ENCODE results near the gene PTGIS.
"Not testable (repeated sequence)": the region's sequence is repeated elsewhere in the genome, so short reads cannot be mapped to it uniquely, and the experiment has no call there.

GRCh38 chr20:49615051-49615400 lies 47.1 kb upstream of the PTGIS start:
- not testable (repeated sequence) for TF ChIP-seq EP300, POLR2A, POLR2AphosphoS5 (IDR thresholded peaks at IDR 0.05)
- TF ChIP-seq, protein P1, sequence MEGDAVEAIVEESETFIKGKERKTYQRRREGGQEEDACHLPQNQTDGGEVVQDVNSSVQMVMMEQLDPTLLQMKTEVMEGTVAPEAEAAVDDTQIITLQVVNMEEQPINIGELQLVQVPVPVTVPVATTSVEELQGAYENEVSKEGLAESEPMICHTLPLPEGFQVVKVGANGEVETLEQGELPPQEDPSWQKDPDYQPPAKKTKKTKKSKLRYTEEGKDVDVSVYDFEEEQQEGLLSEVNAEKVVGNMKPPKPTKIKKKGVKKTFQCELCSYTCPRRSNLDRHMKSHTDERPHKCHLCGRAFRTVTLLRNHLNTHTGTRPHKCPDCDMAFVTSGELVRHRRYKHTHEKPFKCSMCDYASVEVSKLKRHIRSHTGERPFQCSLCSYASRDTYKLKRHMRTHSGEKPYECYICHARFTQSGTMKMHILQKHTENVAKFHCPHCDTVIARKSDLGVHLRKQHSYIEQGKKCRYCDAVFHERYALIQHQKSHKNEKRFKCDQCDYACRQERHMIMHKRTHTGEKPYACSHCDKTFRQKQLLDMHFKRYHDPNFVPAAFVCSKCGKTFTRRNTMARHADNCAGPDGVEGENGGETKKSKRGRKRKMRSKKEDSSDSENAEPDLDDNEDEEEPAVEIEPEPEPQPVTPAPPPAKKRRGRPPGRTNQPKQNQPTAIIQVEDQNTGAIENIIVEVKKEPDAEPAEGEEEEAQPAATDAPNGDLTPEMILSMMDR (IDR thresholded peaks at IDR 0.05) = not testable (repeated sequence)
